HG02884 (cell line): ENCODE data around the gene ST8SIA1.

Experiments used
- ATAC-seq: cut with Tn5 transposase; IDR thresholded peaks from one replicate; pipeline ENCODE4 v1.9.1; 2021; ENCODE audit warnings: mild to moderate bottlenecking, moderate library complexity; ENCODE audit not compliant: unreplicated experiment

Gene ST8SIA1

GRCh38 chr12:22285846-22286245, 48.7 kb downstream of the ST8SIA1 start:
- ATAC-seq = no peak

- no peak for ATAC-seq
Measured at GRCh38 chr12:22284871-22285270, 49.6 kb downstream of the ST8SIA1 start.

- ATAC-seq = no peak
Measured at GRCh38 chr12:22283508-22283907, 51.0 kb downstream of the ST8SIA1 start.

GRCh38 chr12:22283006-22283506, 51.5 kb downstream of the ST8SIA1 start:
- no peak for ATAC-seq

GRCh38 chr12:22282283-22282682, 52.2 kb downstream of the ST8SIA1 start:
- ATAC-seq = no peak

- no peak for ATAC-seq
Measured at GRCh38 chr12:22276867-22277266, 57.6 kb downstream of the ST8SIA1 start.

GRCh38 chr12:22276313-22276712, 58.2 kb downstream of the ST8SIA1 start:
- no peak for ATAC-seq

- no peak for ATAC-seq
Measured at GRCh38 chr12:22275843-22276242, 58.7 kb downstream of the ST8SIA1 start.

GRCh38 chr12:22272335-22273151, 62.0 kb downstream of the ST8SIA1 start:
- ATAC-seq = no peak

GRCh38 chr12:22271023-22271422, 63.5 kb downstream of the ST8SIA1 start:
- ATAC-seq = no peak

- no peak for ATAC-seq
Measured at GRCh38 chr12:22268973-22269372, 65.5 kb downstream of the ST8SIA1 start.

- ATAC-seq = no peak
Measured at GRCh38 chr12:22268406-22268805, 66.1 kb downstream of the ST8SIA1 start.

GRCh38 chr12:22266101-22266500, 68.4 kb downstream of the ST8SIA1 start:
- ATAC-seq = no peak

GRCh38 chr12:22264380-22264779, 70.1 kb downstream of the ST8SIA1 start:
- ATAC-seq = no peak

GRCh38 chr12:22262309-22262708, 72.2 kb downstream of the ST8SIA1 start:
- ATAC-seq = no peak

- ATAC-seq = no peak
Measured at GRCh38 chr12:22257100-22257499, 77.4 kb downstream of the ST8SIA1 start.

GRCh38 chr12:22256605-22257004, 77.9 kb downstream of the ST8SIA1 start:
- no peak for ATAC-seq

- no peak for ATAC-seq
Measured at GRCh38 chr12:22256041-22256441, 78.5 kb downstream of the ST8SIA1 start.

- no peak for ATAC-seq
Measured at GRCh38 chr12:22255097-22255496, 79.4 kb downstream of the ST8SIA1 start.

GRCh38 chr12:22254478-22254877, 80.0 kb downstream of the ST8SIA1 start:
- ATAC-seq = no peak

GRCh38 chr12:22252057-22252456, 82.5 kb downstream of the ST8SIA1 start:
- ATAC-seq = no peak

- ATAC-seq = no peak
Measured at GRCh38 chr12:22250762-22251161, 83.7 kb downstream of the ST8SIA1 start.
